Neural cell (in vitro differentiated cells): ENCODE results near the gene BRI3BP.

Source experiments
- CTCF ChIP-seq: fragments of 450-650 bp; IDR thresholded peaks from 2 replicates; pipeline ENCODE4 v1.5.1; 2014; ENCODE audit warnings: antibody characterized with exemption, mild to moderate bottlenecking, moderate library complexity; ENCODE audit not compliant: poor library complexity, severe bottlenecking
- EP300 ChIP-seq: fragments of 450-650 bp; conservative IDR thresholded peaks from 2 replicates; pipeline ENCODE4 v1.6.1; 2014; ENCODE audit warnings: antibody characterized with exemption, mild to moderate bottlenecking, moderate library complexity; ENCODE audit not compliant: poor library complexity, severe bottlenecking
- EZH2 ChIP-seq: fragments of 200-600, 300-800 bp; shearing (Covaris generic), sonication (generic); IDR thresholded peaks from 2 replicates; pipeline ENCODE4 v1.6.1; 2014; ENCODE audit warnings: antibody characterized with exemption, low read length, borderline replicate concordance, mild to moderate bottlenecking; ENCODE audit not compliant: insufficient read depth, poor library complexity, severe bottlenecking
- POLR2AphosphoS5 ChIP-seq: IDR thresholded peaks from 2 replicates; pipeline ENCODE4 v1.6.1; 2012
- RAD21 ChIP-seq: fragments of 450-650 bp; conservative IDR thresholded peaks from 2 replicates; pipeline ENCODE4 v1.6.1; 2014; ENCODE audit warnings: antibody characterized with exemption, mild to moderate bottlenecking, moderate library complexity
- TAF1 ChIP-seq: IDR thresholded peaks from 2 replicates; pipeline ENCODE4 v1.6.1; 2012; ENCODE audit warnings: low read depth

GRCh38 chr12:125050446-125050845, 57.0 kb downstream of the BRI3BP start:
- TF ChIP-seq EZH2, result no peak
- no peak for TF ChIP-seq POLR2AphosphoS5
- TF ChIP-seq TAF1, result no peak
- TF ChIP-seq CTCF, result no peak
- TF ChIP-seq EP300, result no peak
- TF ChIP-seq RAD21, result no peak
